Breast epithelium (tissue), 4 donors: ENCODE results near the gene SYNCRIP. TPM values are rescaled to one million over a fixed set of nuclear protein-coding genes. Genes with fewer than 3 reads are reported as not detected.

ENCODE experiments used
- DNase-seq, 2 donors: peaks; one replicate each; pipeline ENCODE4 v3.0.0-alpha.2; 2019; ENCODE audit warnings: low spot score in 2 of 2
- H3K27ac ChIP-seq, 2 donors: fragments of 200-600 bp; sonication (generic) in 1 of 2; one replicate each; pipeline ENCODE4 v1.5.1; 2016 to 2019; ENCODE audit warnings: mild to moderate bottlenecking in 1 of 2
- H3K27me3 ChIP-seq, 2 donors: fragments of 200-600 bp; sonication (generic) in 1 of 2; one replicate each; pipeline versions ENCODE4 v1.5.1 to v1.6.0; 2017 to 2019; ENCODE audit warnings: control low read depth in 1 of 2, mild to moderate bottlenecking in 1 of 2
- H3K36me3 ChIP-seq: fragments of 200-600 bp; one replicate; pipeline ENCODE4 v1.5.1; 2019
- H3K4me1 ChIP-seq, 2 donors: fragments of 200-600 bp; sonication (generic); one replicate each; pipeline ENCODE4 v1.5.1; 2016 to 2019; ENCODE audit warnings: control low read depth in 1 of 2
- H3K4me3 ChIP-seq, 3 donors: fragments of 200-600 bp; sonication (generic); 1 replicate in 2 of 3; 2 replicates in 1 of 3; pipeline ENCODE4 v1.5.1; 2016 to 2019; ENCODE audit warnings: mild to moderate bottlenecking in 3 of 3, moderate library complexity in 2 of 3
- H3K9me3 ChIP-seq, 2 donors: fragments of 200-600 bp; sonication (generic) in 1 of 2; one replicate each; pipeline ENCODE4 v1.5.1; 2016 to 2019; ENCODE audit warnings: control low read depth in 1 of 2
- CTCF ChIP-seq, 3 donors: fragments of 450-650 bp; IDR thresholded peaks; one replicate each; pipeline ENCODE4 v1.5.1; 2016 to 2017; ENCODE audit warnings: antibody characterized with exemption in 3 of 3, mild to moderate bottlenecking in 3 of 3, moderate library complexity in 3 of 3
- POLR2A ChIP-seq: fragments of 450-650 bp; IDR thresholded peaks from one replicate; pipeline ENCODE4 v1.6.1; 2016; ENCODE audit warnings: antibody characterized with exemption, mild to moderate bottlenecking, moderate library complexity
- POLR2AphosphoS5 ChIP-seq, 3 donors: sonication (generic); formaldehyde crosslinking; IDR thresholded peaks; one replicate each; pipeline ENCODE4 v1.6.1; 2017; ENCODE audit warnings: antibody characterized with exemption in 3 of 3
- intact Hi-C: fragments of 100-400 bp; cut with DNase I; formaldehyde crosslinking; loops from one replicate; pipeline ENCODE4 v1.15.1; 2023; ENCODE audit warnings: low total_unique reads
- total RNA-seq, 3 donors: library from RNA; depleted of rRNA; stranded (reverse); fragments of >200 nt; gene quantifications; one replicate each; pipeline ENCODE4 v1.1.0, GENCODE V29; 2016

Gene SYNCRIP
- 10 to 100 TPM; 56.0 to 77.9 (median 67.8) TPM for total RNA-seq

- no peaks in the 10 kb centered on the region for H3K9me3 ChIP-seq
- peak; percentile 98 for TF ChIP-seq POLR2A
- peak in 1 of 3 donors; percentile 16 for TF ChIP-seq CTCF (IDR thresholded peaks at IDR 0.05)
- TF ChIP-seq POLR2AphosphoS5 (IDR thresholded peaks at IDR 0.05), result peak; percentile 91 to 98 (median 96)
These were observed at the start of gene SYNCRIP for GRCh38 chr6:85642774-85643536. SYNCRIP (minus strand) TSS chr6:85642886; CDS start chr6:85641439, 1,447 bp downstream.

GRCh38 chr6:85691478-85691877 lies 48.8 kb upstream of the SYNCRIP start:
- intact Hi-C loops, result no loop called here
- no peak overlapping the region for H3K27ac ChIP-seq

More at GRCh38 chr6:85642774-85643536, at the start of gene SYNCRIP:
- Histone ChIP-seq H3K36me3 (no peaks in the 10 kb centered on the region), H3K4me3 (peak within 1 kb of the TSS; percentile 97 to 98 (median 98)), H3K27ac (peak within 1 kb of the TSS; percentile 98 to 99), H3K27me3 (no peaks in the 10 kb centered on the region), H3K4me1 (no peaks in the 10 kb centered on the region)
- intact Hi-C loops, result loop anchor here (5.0 kb wide), 1 partner anchor 34 kb away; no protein-coding TSS in a partner anchor
- DNase-seq, result peak; percentile 98 to 99

GRCh38 chr6:85690071-85690470 lies 47.4 kb upstream of the SYNCRIP start:
- DNase-seq, result no peak
- intact Hi-C loops, result no loop called here

More at GRCh38 chr6:85691478-85691877, 48.8 kb upstream of the SYNCRIP start:
- no peaks in the 10 kb centered on the region for H3K9me3 ChIP-seq
- no peaks in the 10 kb centered on the region for H3K27me3 ChIP-seq
- H3K4me1 ChIP-seq, result no peaks in the 10 kb centered on the region
- TF ChIP-seq POLR2A (no peak), CTCF (IDR thresholded peaks at IDR 0.05) (no peak), POLR2AphosphoS5 (IDR thresholded peaks at IDR 0.05) (no peak)
- no peak overlapping the region for H3K4me3 ChIP-seq
- DNase-seq, result no peak
- H3K36me3 ChIP-seq, result no peaks in the 10 kb centered on the region

GRCh38 chr6:85685713-85686112 lies 43.0 kb upstream of the SYNCRIP start:
- TF ChIP-seq CTCF (IDR thresholded peaks at IDR 0.05) (no peak), POLR2A (no peak), POLR2AphosphoS5 (IDR thresholded peaks at IDR 0.05) (no peak)
- no peak for DNase-seq
- intact Hi-C loops, result no loop called here
- Histone ChIP-seq H3K27ac (no peak overlapping the region), H3K4me3 (no peak overlapping the region), H3K27me3 (no peaks in the 10 kb centered on the region), H3K9me3 (no peaks in the 10 kb centered on the region), H3K36me3 (no peaks in the 10 kb centered on the region), H3K4me1 (no peaks in the 10 kb centered on the region)

More at GRCh38 chr6:85690071-85690470, 47.4 kb upstream of the SYNCRIP start:
- TF ChIP-seq CTCF (IDR thresholded peaks at IDR 0.05), result no peak
- TF ChIP-seq POLR2AphosphoS5 (IDR thresholded peaks at IDR 0.05), result no peak
- no peaks in the 10 kb centered on the region for H3K27me3 ChIP-seq
- H3K36me3 ChIP-seq, result no peaks in the 10 kb centered on the region
- H3K9me3 ChIP-seq, result no peaks in the 10 kb centered on the region
- no peak overlapping the region for H3K4me3 ChIP-seq
- no peaks in the 10 kb centered on the region for H3K4me1 ChIP-seq
- H3K27ac ChIP-seq, result no peak overlapping the region

- intact Hi-C loops, result no loop called here
- DNase-seq, result no peak
These were observed 42.1 kb upstream of the SYNCRIP start for GRCh38 chr6:85684809-85685171.

More at GRCh38 chr6:85684809-85685171, 42.1 kb upstream of the SYNCRIP start:
- Histone ChIP-seq H3K27me3 (no peaks in the 10 kb centered on the region), H3K27ac (no peak overlapping the region), H3K4me3 (no peak overlapping the region), H3K36me3 (no peaks in the 10 kb centered on the region), H3K4me1 (peaks cover 0 to 1% of the 10 kb centered on the region in 2 donors), H3K9me3 (no peaks in the 10 kb centered on the region)
- TF ChIP-seq CTCF (IDR thresholded peaks at IDR 0.05) (no peak), POLR2AphosphoS5 (IDR thresholded peaks at IDR 0.05) (no peak), POLR2A (no peak)
